GM12878 (cell line): Measurements from ENCODE around the gene LSAMP. TPM values are rescaled to one million over a fixed set of nuclear protein-coding genes. Genes with fewer than 3 reads are reported as not detected.

Source experiments
- ATAC-seq: fragments of 200-7000 bp; cut with Tn5 transposase; 3 replicates; pipeline ENCODE4 v1.9.1; 2020; ENCODE audit warnings: mild to moderate bottlenecking, moderate library complexity
- BruUV-seq: library from RNA; stranded (reverse); fragments of 400-500 nt; replicated peaks from 2 replicates; lab custom pipeline; 2021; lab: Mats Ljungman, UMichigan
- CTCF ChIA-PET: fragments of 300-600 bp; sonication (Branson Sonifier 250); formaldehyde crosslinking; extraction: SDS; loops from one replicate; lab custom pipeline; 2021; ENCODE audit warnings: inconsistent platforms; lab: Yijun Ruan, JAX
- POLR2A ChIA-PET: fragments of 350-600 bp; formaldehyde crosslinking; extraction: SDS; loops from one replicate; lab custom pipeline; 2021; ENCODE audit warnings: inconsistent platforms; lab: Charles Lee
- RAD21 ChIA-PET: fragments of 300-600 bp; sonication (Branson Sonifier 250); formaldehyde crosslinking; loops from one replicate; lab custom pipeline; 2023; ENCODE audit warnings: antibody characterized with exemption; ENCODE audit not compliant: unreplicated experiment; lab: Charles Lee
- SMC1A ChIA-PET: fragments of 300-600 bp; sonication (Branson Sonifier 250); formaldehyde crosslinking; loops from one replicate; lab custom pipeline; 2023; ENCODE audit not compliant: unreplicated experiment, uncharacterized antibody; lab: Charles Lee
- DNase-seq: peaks from one replicate; pipeline ENCODE4 v3.0.0-alpha.2; 2011; ENCODE audit warnings: low read depth, low spot score
- FAIRE-seq: peaks from 3 replicates; lab custom pipeline; 2011; peaks lifted over from hg19 to GRCh38; lab: Jason Lieb, UNC
- H2AFZ ChIP-seq: 2 replicates; pipeline ENCODE4 v1.6.0; 2011; ENCODE audit warnings: low read depth, low read length, control low read depth; ENCODE audit not compliant: control insufficient read depth
- H3K27ac ChIP-seq: 2 replicates; pipeline ENCODE4 v1.5.1; 2011; ENCODE audit warnings: control low read depth; ENCODE audit not compliant: control insufficient read depth, insufficient read depth
- H3K27me3 ChIP-seq, 2 experiments: replicated peaks in 1 of 2; 2 replicates each; pipeline versions ENCODE4 v1.6.0 to v1.6.1; 2011; ENCODE audit warnings: low read length in 1 of 2; ENCODE audit not compliant: control insufficient read depth in 2 of 2, insufficient read depth in 2 of 2
- H3K36me3 ChIP-seq, 2 experiments: 2 replicates each; pipeline ENCODE4 v1.5.1; 2011; ENCODE audit warnings: low read length in 1 of 2; ENCODE audit not compliant: control insufficient read depth in 2 of 2, insufficient read depth in 2 of 2
- H3K4me1 ChIP-seq: 2 replicates; pipeline ENCODE4 v1.6.1; 2011; ENCODE audit warnings: mild to moderate bottlenecking, low read length, moderate library complexity, mixed read lengths; ENCODE audit not compliant: control insufficient read depth, insufficient read depth
- H3K4me2 ChIP-seq: 2 replicates; pipeline ENCODE4 v1.6.0; 2011; ENCODE audit warnings: control low read depth; ENCODE audit not compliant: control insufficient read depth, insufficient read depth
- H3K4me3 ChIP-seq: fragments of 200-600 bp; sonication (generic); 2 replicates; pipeline ENCODE4 v1.5.1; 2016
- H3K79me2 ChIP-seq: 2 replicates; pipeline ENCODE4 v1.6.0; 2011; ENCODE audit warnings: low read length; ENCODE audit not compliant: control insufficient read depth, insufficient read depth
- H3K9ac ChIP-seq: 2 replicates; pipeline ENCODE4 v1.8.0; 2011; ENCODE audit warnings: low read length, control low read depth, mixed read lengths; ENCODE audit not compliant: control insufficient read depth, insufficient read depth
- H3K9me3 ChIP-seq: replicated peaks from 3 replicates; pipeline ENCODE4 v1.5.1; 2011; ENCODE audit warnings: mild to moderate bottlenecking, low read length; ENCODE audit not compliant: control insufficient read depth, insufficient read depth
- H4K20me1 ChIP-seq: 2 replicates; pipeline ENCODE4 v1.6.0; 2011; ENCODE audit not compliant: control insufficient read depth, insufficient read depth
- CBFB ChIP-seq: IDR thresholded peaks from 2 replicates; pipeline ENCODE4 v1.6.1; 2016; ENCODE audit warnings: antibody characterized with exemption, low read depth
- DPF2 ChIP-seq: fragments of 450-650 bp; IDR thresholded peaks from 2 replicates; pipeline ENCODE4 v1.6.1; 2017; ENCODE audit warnings: mild to moderate bottlenecking
- ETV6 ChIP-seq, 2 experiments: fragments of 450-650 bp in 1 of 2; IDR thresholded peaks in 1 of 2; conservative IDR thresholded peaks in 1 of 2; 2 replicates each; pipeline ENCODE4 v1.6.1; 2014; ENCODE audit warnings: antibody characterized with exemption in 1 of 2, borderline replicate concordance in 1 of 2, low read depth in 1 of 2, mild to moderate bottlenecking in 1 of 2, moderate library complexity in 1 of 2
- HCFC1 ChIP-seq: fragments of 150-350 bp; IDR thresholded peaks from 2 replicates; pipeline ENCODE4 v1.6.1; 2014; ENCODE audit warnings: low read length
- NFYA ChIP-seq: IDR thresholded peaks from 2 replicates; pipeline ENCODE4 v1.6.1; 2011; ENCODE audit warnings: low read depth, mild to moderate bottlenecking, low read length, improper control_type of control experiment, borderline replicate concordance
- NR2C2 ChIP-seq: IDR thresholded peaks from 2 replicates; pipeline ENCODE4 v1.6.1; 2011; ENCODE audit warnings: borderline replicate concordance, low read depth; ENCODE audit not compliant: control insufficient read depth, insufficient read length
- NR2F1 ChIP-seq: fragments of 450-650 bp; conservative IDR thresholded peaks from 2 replicates; pipeline ENCODE4 v1.6.1; 2017; ENCODE audit warnings: mild to moderate bottlenecking
- PAX5 ChIP-seq: IDR thresholded peaks from 2 replicates; pipeline ENCODE4 v1.6.1; 2011; ENCODE audit warnings: low read depth, low read length, borderline replicate concordance
- STAT3 ChIP-seq: IDR thresholded peaks from 2 replicates; pipeline ENCODE4 v1.6.1; 2011; ENCODE audit warnings: low read depth, low read length, improper control_type of control experiment
- TBL1XR1 ChIP-seq: IDR thresholded peaks from 2 replicates; pipeline ENCODE4 v1.6.1; 2012; ENCODE audit warnings: low read depth, low read length, improper control_type of control experiment
- YBX1 ChIP-seq: fragments of 450-650 bp; IDR thresholded peaks from 2 replicates; pipeline ENCODE4 v1.6.1; 2016; ENCODE audit warnings: antibody characterized with exemption
- YY1 ChIP-seq: IDR thresholded peaks from 2 replicates; pipeline ENCODE4 v1.6.1; 2011; ENCODE audit warnings: low read depth, mild to moderate bottlenecking, low read length
- ZBTB11 ChIP-seq: fragments of 450-650 bp; formaldehyde crosslinking; IDR thresholded peaks from 2 replicates; pipeline ENCODE4 v1.5.0; 2022; ENCODE audit warnings: mild to moderate bottlenecking, missing genetic modification characterization
- ZNF217 ChIP-seq: fragments of 450-650 bp; IDR thresholded peaks from 2 replicates; pipeline ENCODE4 v1.6.1; 2017; ENCODE audit warnings: antibody characterized with exemption, mild to moderate bottlenecking
- ZZZ3 ChIP-seq: IDR thresholded peaks from 2 replicates; pipeline ENCODE4 v1.6.1; 2011; ENCODE audit warnings: low read depth; ENCODE audit not compliant: control insufficient read depth, insufficient read length
- WGBS: methylation state at CpG from one replicate; pipeline ENCODE4 v1.1.6; 2016; ENCODE audit warnings: low lambda C conversion rate; ENCODE audit not compliant: insufficient replicate concordance, insufficient coverage; ENCODE audit errors: missing lambda C conversion rate; 5-methylcytosine and 5-hydroxymethylcytosine counted together
- in situ Hi-C: fragments of 300-500 bp; cut with MboI; formaldehyde crosslinking; loops from 9 replicates; pipeline ENCODE4 v1.14.3; 2018; ENCODE audit warnings: mixed read lengths
- intact Hi-C: fragments of 100-400 bp; cut with micrococcal nuclease; formaldehyde crosslinking; loops from one replicate; pipeline ENCODE4 v1.14.2; 2022; ENCODE audit not compliant: unreplicated experiment
- polyA plus RNA-seq, 11 experiments: library from polyadenylated mRNA; depleted of rRNA in 4 of 11; unstranded in 6 of 11; stranded (reverse) in 5 of 11; fragments of >200 nt; fragmentation: Nextera tagmentation in 4 of 11; fragmentation: Illumina TruSeq in 1 of 11; extraction: Ambion mirVana in 4 of 11; extraction: Trizol in 1 of 11; gene quantifications; 1 replicate in 1 of 11; 2 replicates in 10 of 11; pipeline versions ENCODE4 v1.2.1 to v1.2.3, GENCODE V29; 2011 to 2016; ENCODE audit warnings: inconsistent platforms in 2 of 11, missing spikeins in 2 of 11, low read depth in 1 of 11
- total RNA-seq, 4 experiments: library from RNA; depleted of rRNA in 3 of 4; stranded (reverse); fragments of >200 nt in 3 of 4; fragmentation: Illumina TruSeq in 1 of 4; extraction: Trizol in 1 of 4; gene quantifications; 2 replicates each; pipeline versions ENCODE4 v1.2.1 to v1.2.3, GENCODE V29; 2013 to 2021

The LSAMP gene
- total and polyA plus RNA-seq, 10 of the 15 experiments (the other 5 are each of a cell fraction or from before 2014, with no cell fraction given), result 2.0 to 12.7 (median 6.5) TPM

- RAD21 ChIA-PET, result no interaction called here
Observed at GRCh38 chr3:115789481-115789880, 655.8 kb downstream of the LSAMP start.

GRCh38 chr3:115788921-115789470 lies 656.3 kb downstream of the LSAMP start:
- H3K27me3 ChIP-seq, result peaks cover 2 to 3% of the 10 kb centered on the region in 2 experiments; a peak in 1 of 4 replicates
- no peaks in the 10 kb centered on the region for H3K79me2 ChIP-seq
- no peaks in the 10 kb centered on the region for H4K20me1 ChIP-seq
- H3K36me3 ChIP-seq, result no peaks in the 10 kb centered on the region
- no peak for ATAC-seq
- in situ Hi-C loops, result loop anchor here (10.0 kb wide), 1 partner anchor 564 kb away; no protein-coding TSS in a partner anchor
- no peak overlapping the region for H3K4me2 ChIP-seq
- H3K9me3 ChIP-seq, result no peaks in the 10 kb centered on the region
- no peak for DNase-seq
- RAD21 ChIA-PET, result no interaction called here
- TF ChIP-seq TBL1XR1, result no peak
- no peak for TF ChIP-seq ZNF217
- no peak for TF ChIP-seq YY1
- no peak for TF ChIP-seq ZBTB11 (CRISPR knock-in tag)
- no peak for TF ChIP-seq YBX1
- no peak for TF ChIP-seq NFYA
- no peak for TF ChIP-seq ZZZ3
- no peak for TF ChIP-seq PAX5
- no peak for TF ChIP-seq HCFC1
- no peak for TF ChIP-seq CBFB
- whole genome bisulfite sequencing, result 50% methylated on average over 4 of the region's 4 CpGs
- POLR2A ChIA-PET, result no interaction called here
- SMC1A ChIA-PET, result interaction anchor here (0.6 kb wide), 1 partner anchor 23 kb away, joined by 3 read pairs; no protein-coding TSS in a partner anchor
- CTCF ChIA-PET, result interaction anchor here (1.1 to 1.6 kb wide), 3 partner anchors 15 to 96 kb away, joined by 3 to 5 read pairs (median 4); no protein-coding TSS in a partner anchor
- H3K9ac ChIP-seq, result no peak overlapping the region
- no peaks in the 10 kb centered on the region for H3K4me1 ChIP-seq
- no peak for FAIRE-seq
- no peak overlapping the region for H3K27ac ChIP-seq
- no peak overlapping the region for H2AFZ ChIP-seq
- no TSS peak for BruUV-seq
- intact Hi-C loops, result no loop called here
- H3K4me3 ChIP-seq, result no peak overlapping the region

More at GRCh38 chr3:115789481-115789880, 655.8 kb downstream of the LSAMP start:
- no peak overlapping the region for H3K4me2 ChIP-seq
- no peak overlapping the region for H3K4me3 ChIP-seq
- DNase-seq, result no peak
- POLR2A ChIA-PET, result no interaction called here
- TF ChIP-seq ETV6 (conservative IDR thresholded peaks at IDR 0.05 in 1 of 2, IDR thresholded peaks at IDR 0.05 in 1 of 2; ENCODE audit: borderline replicate concordance in 1 of 2, low read depth in 1 of 2) (no peak), NR2C2 (no peak), NR2F1 (no peak), STAT3 (no peak), DPF2 (no peak)
- no peaks in the 10 kb centered on the region for H3K79me2 ChIP-seq
- H4K20me1 ChIP-seq, result no peaks in the 10 kb centered on the region
- CTCF ChIA-PET, result interaction anchor here (1.1 to 1.6 kb wide), 3 partner anchors 14 to 96 kb away, joined by 3 to 5 read pairs (median 4); no protein-coding TSS in a partner anchor
- intact Hi-C loops (no loop called here), in situ Hi-C loops (loop anchor here (10.0 kb wide), 1 partner anchor 565 kb away; no protein-coding TSS in a partner anchor)
- no peak overlapping the region for H3K27ac ChIP-seq
- no peak for FAIRE-seq
- H3K36me3 ChIP-seq, result no peaks in the 10 kb centered on the region
- peaks cover 2 to 3% of the 10 kb centered on the region in 2 experiments; a peak in 1 of 4 replicates for H3K27me3 ChIP-seq
- no peak for ATAC-seq
- H3K9me3 ChIP-seq, result no peaks in the 10 kb centered on the region
- BruUV-seq, result no TSS peak
- WGBS, result 28% methylated on average over 4 of the region's 4 CpGs
- no peak overlapping the region for H2AFZ ChIP-seq
- SMC1A ChIA-PET, result interaction anchor here (0.6 kb wide), 2 partner anchors 89 to 153 kb away, joined by 3 read pairs; no protein-coding TSS in a partner anchor
- no peaks in the 10 kb centered on the region for H3K4me1 ChIP-seq
- no peak overlapping the region for H3K9ac ChIP-seq
